Measurements from ENCODE around the gene ZNF611.
"Not testable (repeated sequence)": the region's sequence is repeated elsewhere in the genome, so short reads cannot be mapped to it uniquely, and the experiment has no call there.

Gene ZNF611

DNA sequence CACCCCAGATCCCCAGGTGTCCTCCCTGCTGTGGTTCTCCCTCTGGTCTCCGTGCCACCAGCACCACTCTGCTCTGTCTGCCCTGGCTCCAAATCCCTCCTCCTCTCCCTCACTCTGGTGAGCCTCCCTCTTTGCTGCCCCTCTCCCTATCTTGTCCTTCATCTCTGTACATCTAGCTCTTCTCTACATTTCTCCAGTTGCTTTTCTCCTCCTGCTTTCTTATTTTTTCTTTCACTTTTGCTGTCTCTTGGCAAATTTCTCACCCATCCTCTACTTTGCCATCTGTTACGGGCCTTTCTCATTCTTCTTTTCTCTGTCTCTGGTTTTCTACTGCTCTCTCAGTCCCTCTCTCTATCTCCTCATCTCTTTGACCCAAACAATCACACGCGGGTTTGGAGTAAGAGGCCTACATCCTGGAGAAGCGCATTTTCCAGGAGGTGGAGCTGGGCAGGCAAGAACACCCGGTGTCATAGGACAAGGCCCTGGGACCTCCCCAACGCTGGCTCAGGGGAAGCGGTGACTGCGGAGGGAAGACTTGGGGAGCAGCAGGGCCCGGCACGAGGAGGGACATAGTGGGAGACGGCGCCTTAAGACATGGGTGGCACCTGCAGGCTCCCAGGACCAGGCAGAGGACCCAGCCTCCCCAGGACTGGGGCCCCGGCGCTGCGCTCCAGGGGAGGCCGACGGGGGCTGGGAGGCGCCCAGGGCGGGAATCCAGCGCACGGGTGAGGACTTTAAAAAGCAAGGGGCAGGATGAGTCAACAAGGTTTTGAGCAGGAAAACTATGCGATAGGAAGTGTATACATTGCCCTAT, 9.9 kb downstream of the ZNF611 start:
- no peaks in the 10 kb centered on the region for H3K27me3 ChIP-seq (ENCODE audit: control insufficient read depth, low read length)
- no peaks in the 10 kb centered on the region for H4K20me1 ChIP-seq (ENCODE audit: control insufficient read depth, insufficient read depth, low read depth, low read length)
- peaks cover 47% of the 10 kb centered on the region for H3K36me3 ChIP-seq (ENCODE audit: control insufficient read depth, low read length)
- TF ChIP-seq EZH2phosphoT487 (IDR thresholded peaks at IDR 0.05; ENCODE audit: borderline replicate concordance, low read length): no peak
- TF ChIP-seq, protein P1, sequence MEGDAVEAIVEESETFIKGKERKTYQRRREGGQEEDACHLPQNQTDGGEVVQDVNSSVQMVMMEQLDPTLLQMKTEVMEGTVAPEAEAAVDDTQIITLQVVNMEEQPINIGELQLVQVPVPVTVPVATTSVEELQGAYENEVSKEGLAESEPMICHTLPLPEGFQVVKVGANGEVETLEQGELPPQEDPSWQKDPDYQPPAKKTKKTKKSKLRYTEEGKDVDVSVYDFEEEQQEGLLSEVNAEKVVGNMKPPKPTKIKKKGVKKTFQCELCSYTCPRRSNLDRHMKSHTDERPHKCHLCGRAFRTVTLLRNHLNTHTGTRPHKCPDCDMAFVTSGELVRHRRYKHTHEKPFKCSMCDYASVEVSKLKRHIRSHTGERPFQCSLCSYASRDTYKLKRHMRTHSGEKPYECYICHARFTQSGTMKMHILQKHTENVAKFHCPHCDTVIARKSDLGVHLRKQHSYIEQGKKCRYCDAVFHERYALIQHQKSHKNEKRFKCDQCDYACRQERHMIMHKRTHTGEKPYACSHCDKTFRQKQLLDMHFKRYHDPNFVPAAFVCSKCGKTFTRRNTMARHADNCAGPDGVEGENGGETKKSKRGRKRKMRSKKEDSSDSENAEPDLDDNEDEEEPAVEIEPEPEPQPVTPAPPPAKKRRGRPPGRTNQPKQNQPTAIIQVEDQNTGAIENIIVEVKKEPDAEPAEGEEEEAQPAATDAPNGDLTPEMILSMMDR (IDR thresholded peaks at IDR 0.05; ENCODE audit: low read depth, low read length, poor library complexity, severe bottlenecking): no peak
- H3K9me3 ChIP-seq (ENCODE audit: control insufficient read depth, insufficient read depth, low read length): no peaks in the 10 kb centered on the region
- no peaks in the 10 kb centered on the region for H3K9me2 ChIP-seq (replicated peaks; ENCODE audit: control insufficient read depth, low read length)
- no peak overlapping the region for H3K27ac ChIP-seq (ENCODE audit: low read depth, low read length)
- no peaks in the 10 kb centered on the region for H3F3A ChIP-seq (ENCODE audit: control insufficient read depth, insufficient read depth)
- no peak overlapping the region for H3K4me2 ChIP-seq (ENCODE audit: low read length)
- H3K79me2 ChIP-seq (ENCODE audit: control insufficient read depth, low read length): peaks cover 5% of the 10 kb centered on the region; the same call in 1 of the 2 replicates
- no peaks in the 10 kb centered on the region for H3K4me1 ChIP-seq (ENCODE audit: control insufficient read depth, low read length)
- H3K4me3 ChIP-seq (ENCODE audit: low read length): no peak overlapping the region

DNA sequence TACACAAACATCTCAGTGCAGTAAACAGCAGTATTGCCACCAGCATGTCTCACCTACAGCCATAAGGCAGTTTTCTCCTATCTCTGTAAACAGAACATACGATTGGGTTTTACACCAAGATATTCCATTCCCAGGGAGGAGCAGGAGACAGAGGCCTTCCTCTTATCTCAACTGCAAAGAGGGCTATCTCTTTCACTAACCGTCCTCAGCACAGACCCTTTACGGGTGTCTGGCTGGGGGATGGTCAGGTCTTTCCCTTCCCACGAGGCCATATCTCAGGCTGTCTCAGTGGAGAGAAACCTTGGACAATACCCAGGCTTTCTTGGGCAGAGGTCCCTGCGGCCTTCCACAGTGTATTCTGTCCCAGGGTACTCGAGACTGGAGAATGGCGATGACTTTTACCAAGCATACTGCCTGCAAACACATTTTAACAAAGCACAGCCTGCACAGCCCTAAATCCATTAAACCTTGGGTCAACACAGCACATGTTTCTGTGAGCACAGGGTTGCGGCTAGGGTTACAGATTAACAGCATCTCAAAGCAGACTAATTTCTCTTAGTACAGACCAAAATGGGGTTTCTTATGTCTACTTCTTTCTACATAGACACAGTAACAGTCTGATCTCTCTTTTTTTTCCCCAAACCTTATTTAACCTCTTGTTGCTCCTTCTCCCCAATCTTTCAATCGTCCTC, 10.8 kb downstream of the ZNF611 start:
- H3K79me2 ChIP-seq (ENCODE audit: control insufficient read depth, low read length); H3K4me1 ChIP-seq (ENCODE audit: control insufficient read depth, low read length); H3K9me3 ChIP-seq (ENCODE audit: control insufficient read depth, insufficient read depth, low read length); H3F3A ChIP-seq (ENCODE audit: control insufficient read depth, insufficient read depth); H3K4me3 ChIP-seq (ENCODE audit: low read length); H3K27me3 ChIP-seq (ENCODE audit: control insufficient read depth, low read length); H4K20me1 ChIP-seq (ENCODE audit: control insufficient read depth, insufficient read depth, low read depth, low read length); H3K4me2 ChIP-seq (ENCODE audit: low read length); H3K27ac ChIP-seq (ENCODE audit: low read depth, low read length); H3K9me2 ChIP-seq (replicated peaks; ENCODE audit: control insufficient read depth, low read length): not testable (repeated sequence)
- H3K36me3 ChIP-seq (ENCODE audit: control insufficient read depth, low read length): peaks cover 47% of the 10 kb centered on the region

DNA sequence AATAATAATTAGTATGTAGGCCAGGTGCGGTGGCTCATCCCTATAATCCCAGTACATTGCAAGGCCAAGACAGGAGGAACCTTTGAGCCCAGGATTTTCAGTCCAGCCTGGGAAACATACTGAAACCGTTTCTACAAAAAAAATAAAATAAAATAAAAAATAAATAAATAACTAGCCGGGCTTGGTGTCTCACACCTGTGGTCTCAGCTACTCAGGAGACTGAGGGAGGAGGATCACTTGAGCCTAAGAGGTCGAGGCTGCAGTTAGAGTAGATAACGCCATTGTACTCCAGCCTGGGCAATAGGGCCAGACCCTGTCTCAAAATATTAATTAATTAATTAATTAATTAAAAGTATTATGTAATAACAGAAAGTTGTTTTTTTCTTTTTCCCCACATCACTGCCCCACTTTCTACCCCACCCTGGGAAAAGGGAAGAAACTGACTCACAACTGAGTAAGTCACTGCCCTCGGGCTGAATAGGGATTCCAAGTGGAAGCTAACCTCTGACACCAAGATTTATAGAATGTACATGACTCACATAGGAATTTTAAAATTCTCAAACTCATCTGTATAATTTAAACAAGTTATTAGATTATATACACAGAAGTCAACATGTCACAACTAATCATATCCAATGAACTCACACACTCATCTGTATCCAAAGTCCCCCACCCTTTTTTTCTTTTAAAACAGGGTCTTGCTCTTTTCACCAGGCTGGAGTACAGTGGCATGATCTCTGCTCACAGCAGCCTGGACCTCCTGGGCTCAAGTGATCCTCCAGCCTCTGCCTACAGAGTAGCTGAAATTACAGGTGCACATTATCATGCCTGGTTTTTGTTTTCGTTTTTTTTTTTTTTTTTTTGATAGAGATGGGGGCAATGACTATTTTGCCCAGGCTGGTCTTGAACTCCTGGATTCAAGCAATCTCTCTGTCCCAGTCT, 12.5 kb downstream of the ZNF611 start:
- no peak overlapping the region for H3K4me3 ChIP-seq (ENCODE audit: low read length)
- peaks cover 31% of the 10 kb centered on the region for H3K36me3 ChIP-seq (ENCODE audit: control insufficient read depth, low read length)
- no peaks in the 10 kb centered on the region for H3K79me2 ChIP-seq (ENCODE audit: control insufficient read depth, low read length)
- no peak overlapping the region for H3K27ac ChIP-seq (ENCODE audit: low read depth, low read length)
- no peaks in the 10 kb centered on the region for H3K4me1 ChIP-seq (ENCODE audit: control insufficient read depth, low read length)
- no peaks in the 10 kb centered on the region for H3K9me2 ChIP-seq (replicated peaks; ENCODE audit: control insufficient read depth, low read length)
- H3F3A ChIP-seq (ENCODE audit: control insufficient read depth, insufficient read depth): no peaks in the 10 kb centered on the region
- no peaks in the 10 kb centered on the region for H3K9me3 ChIP-seq (ENCODE audit: control insufficient read depth, insufficient read depth, low read length)
- TF ChIP-seq, protein P1 (IDR thresholded peaks at IDR 0.05; ENCODE audit: low read depth, low read length, poor library complexity, severe bottlenecking): no peak
- no peak for TF ChIP-seq EZH2phosphoT487 (IDR thresholded peaks at IDR 0.05; ENCODE audit: borderline replicate concordance, low read length)
- no peak overlapping the region for H3K4me2 ChIP-seq (ENCODE audit: low read length)
- no peaks in the 10 kb centered on the region for H4K20me1 ChIP-seq (ENCODE audit: control insufficient read depth, insufficient read depth, low read depth, low read length)
- H3K27me3 ChIP-seq (ENCODE audit: control insufficient read depth, low read length): no peaks in the 10 kb centered on the region

DNA sequence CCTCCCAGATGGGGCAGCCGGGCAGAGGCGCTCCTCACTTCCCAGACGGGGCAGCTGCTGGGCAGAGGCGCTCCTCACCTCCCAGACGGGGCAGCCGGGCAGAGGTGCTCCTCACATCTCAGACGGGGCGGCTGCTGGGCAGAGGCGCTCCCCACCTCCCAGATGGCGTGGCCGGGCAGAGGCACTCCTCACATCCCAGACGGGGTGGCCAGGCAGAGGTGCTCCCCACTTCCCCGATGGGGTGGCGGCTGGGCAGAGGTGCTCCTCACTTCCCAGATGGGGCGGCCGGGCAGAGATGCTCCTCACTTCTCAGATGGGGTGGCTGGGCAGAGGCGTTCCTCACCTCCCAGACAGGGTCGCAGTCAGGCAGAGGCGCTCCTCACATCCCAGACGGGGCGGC, 14.3 kb downstream of the ZNF611 start:
- peaks cover 23% of the 10 kb centered on the region for H3K36me3 ChIP-seq (ENCODE audit: control insufficient read depth, low read length)
- H4K20me1 ChIP-seq (ENCODE audit: control insufficient read depth, insufficient read depth, low read depth, low read length); H3K27me3 ChIP-seq (ENCODE audit: control insufficient read depth, low read length); H3K9me3 ChIP-seq (ENCODE audit: control insufficient read depth, insufficient read depth, low read length); H3F3A ChIP-seq (ENCODE audit: control insufficient read depth, insufficient read depth); H3K9me2 ChIP-seq (replicated peaks; ENCODE audit: control insufficient read depth, low read length); H3K27ac ChIP-seq (ENCODE audit: low read depth, low read length); H3K79me2 ChIP-seq (ENCODE audit: control insufficient read depth, low read length); H3K4me2 ChIP-seq (ENCODE audit: low read length); H3K4me1 ChIP-seq (ENCODE audit: control insufficient read depth, low read length); H3K4me3 ChIP-seq (ENCODE audit: low read length): not testable (repeated sequence)

All from DOHH2 (cell line).